HepG2 (cell line): ENCODE measurements around the gene MRPL28. TPM values are rescaled to one million over a fixed set of nuclear protein-coding genes. Genes with fewer than 3 reads are reported as not detected.

ENCODE experiments used
- ADNP ChIP-seq: sonication (generic); formaldehyde crosslinking; IDR thresholded peaks from 2 replicates; pipeline ENCODE4 v1.4.0; 2020; ENCODE audit warnings: missing genetic modification reagents
- GLI4 ChIP-seq: sonication (generic); formaldehyde crosslinking; IDR thresholded peaks from 2 replicates; pipeline ENCODE4 v1.5.1; 2020; ENCODE audit warnings: missing genetic modification reagents, mild to moderate bottlenecking, moderate library complexity, borderline replicate concordance
- ISL2 ChIP-seq: sonication (generic); formaldehyde crosslinking; IDR thresholded peaks from 2 replicates; pipeline ENCODE4 v1.5.0; 2020; ENCODE audit warnings: missing genetic modification reagents
- MBD4 ChIP-seq: IDR thresholded peaks from 2 replicates; pipeline ENCODE4 v1.6.1; 2012; ENCODE audit warnings: low read length, inconsistent platforms, borderline replicate concordance
- MEIS2 ChIP-seq: sonication (generic); formaldehyde crosslinking; IDR thresholded peaks from 2 replicates; pipeline ENCODE4 v1.9.0; 2021; ENCODE audit warnings: mild to moderate bottlenecking, missing genetic modification reagents
- MLLT10 ChIP-seq: sonication (generic); formaldehyde crosslinking; IDR thresholded peaks from 2 replicates; pipeline ENCODE4 v1.4.0; 2020; ENCODE audit warnings: missing genetic modification reagents
- NR2F2 ChIP-seq: IDR thresholded peaks from 2 replicates; pipeline ENCODE4 v1.6.1; 2012; ENCODE audit warnings: low read depth, inconsistent platforms, borderline replicate concordance
- NRL ChIP-seq: sonication (generic); formaldehyde crosslinking; IDR thresholded peaks from 2 replicates; pipeline ENCODE4 v1.5.0; 2020; ENCODE audit warnings: missing genetic modification reagents, mild to moderate bottlenecking, moderate library complexity, borderline replicate concordance
- SIX4 ChIP-seq: sonication (generic); formaldehyde crosslinking; IDR thresholded peaks from 2 replicates; pipeline ENCODE4 v1.4.0; 2020; ENCODE audit warnings: missing genetic modification reagents
- THAP11 ChIP-seq: IDR thresholded peaks from 2 replicates; pipeline ENCODE4 v1.6.1; 2016; ENCODE audit warnings: missing biosample characterization, missing genetic modification reagents
- U2AF1 ChIP-seq: fragments of 200-400 bp; formaldehyde crosslinking; optimal IDR thresholded peaks from 2 replicates; pipeline ENCODE3; 2017; ENCODE audit warnings: mild to moderate bottlenecking, low read depth, low read length
- ZFP90 ChIP-seq: sonication (generic); formaldehyde crosslinking; IDR thresholded peaks from 2 replicates; pipeline ENCODE4 v1.8.0; 2022; ENCODE audit warnings: missing genetic modification reagents, mild to moderate bottlenecking, inconsistent platforms, borderline replicate concordance
- ZNF20 ChIP-seq: sonication (generic); formaldehyde crosslinking; IDR thresholded peaks from 2 replicates; pipeline ENCODE4 v1.4.0; 2020; ENCODE audit warnings: mild to moderate bottlenecking, moderate library complexity, missing genetic modification reagents
- ZNF207 ChIP-seq: fragments of 450-650 bp; IDR thresholded peaks from 2 replicates; pipeline ENCODE4 v1.6.1; 2016; ENCODE audit warnings: antibody characterized with exemption, borderline replicate concordance
- ZNF224 ChIP-seq: sonication (generic); formaldehyde crosslinking; IDR thresholded peaks from 2 replicates; pipeline ENCODE4 v1.5.0; 2020; ENCODE audit warnings: mild to moderate bottlenecking, missing genetic modification reagents
- ZNF232 ChIP-seq: sonication (generic); formaldehyde crosslinking; IDR thresholded peaks from 2 replicates; pipeline ENCODE4 v1.4.0; 2020; ENCODE audit warnings: missing genetic modification reagents, borderline replicate concordance
- ZNF296 ChIP-seq: sonication (generic); formaldehyde crosslinking; conservative IDR thresholded peaks from 2 replicates; pipeline ENCODE4 v1.5.0; 2020; ENCODE audit warnings: mild to moderate bottlenecking, missing genetic modification reagents
- ZNF382 ChIP-seq: sonication (generic); formaldehyde crosslinking; IDR thresholded peaks from 2 replicates; pipeline ENCODE4 v1.5.0; 2020; ENCODE audit warnings: missing genetic modification reagents, mild to moderate bottlenecking, borderline replicate concordance
- ZNF546 ChIP-seq: sonication (generic); formaldehyde crosslinking; conservative IDR thresholded peaks from 2 replicates; pipeline ENCODE4 v1.8.1; 2023; ENCODE audit warnings: mild to moderate bottlenecking, missing genetic modification reagents
- ZNF552 ChIP-seq: sonication (generic); formaldehyde crosslinking; IDR thresholded peaks from 2 replicates; pipeline ENCODE4 v1.9.0; 2022; ENCODE audit warnings: missing genetic modification reagents, mild to moderate bottlenecking, borderline replicate concordance
- ZNF782 ChIP-seq: sonication (generic); formaldehyde crosslinking; IDR thresholded peaks from 2 replicates; pipeline ENCODE4 v1.4.0; 2020; ENCODE audit warnings: missing genetic modification reagents, mild to moderate bottlenecking, borderline replicate concordance
- ZSCAN9 ChIP-seq: IDR thresholded peaks from 2 replicates; pipeline ENCODE4 v1.6.1; 2016; ENCODE audit warnings: borderline replicate concordance
- polyA plus RNA-seq, 8 experiments: library from polyadenylated mRNA; depleted of rRNA in 3 of 8; stranded (reverse) in 7 of 8; unstranded in 1 of 8; fragments of >200 nt; fragmentation: Illumina TruSeq in 4 of 8; extraction: Trizol in 4 of 8; gene quantifications; 2 replicates each; pipeline versions ENCODE4 v1.2.1 to v1.2.3, GENCODE V29; 2011 to 2016; ENCODE audit warnings: low read depth in 4 of 8, missing spikeins in 1 of 8, mixed read lengths in 1 of 8; ENCODE audit not compliant: insufficient read depth in 1 of 8
- total RNA-seq, 5 experiments: library from RNA; depleted of rRNA; stranded (reverse); fragments of >200 nt; fragmentation: Illumina TruSeq; extraction: Trizol; gene quantifications; 2 replicates each; pipeline ENCODE4 v1.2.3, GENCODE V29; 2016; ENCODE audit warnings: low read depth in 1 of 5
- TF ChIP-seq, protein P1 (sequence below): sonication (generic); formaldehyde crosslinking; IDR thresholded peaks from 2 replicates; pipeline ENCODE4 v1.4.0; 2020; ENCODE audit warnings: missing genetic modification reagents
- TF ChIP-seq, protein P2 (sequence below): sonication (generic); IDR thresholded peaks from 2 replicates; pipeline ENCODE4 v1.6.1; 2016; ENCODE audit warnings: low read depth, borderline replicate concordance
- TF ChIP-seq, protein P3 (sequence below): IDR thresholded peaks from 2 replicates; pipeline ENCODE4 v1.6.1; 2016

Gene MRPL28
- total and polyA plus RNA-seq, 2 of the 13 experiments (the other 11 are each of a cell fraction or from before 2014, with no cell fraction given) = 114 to 135 TPM

DNA sequence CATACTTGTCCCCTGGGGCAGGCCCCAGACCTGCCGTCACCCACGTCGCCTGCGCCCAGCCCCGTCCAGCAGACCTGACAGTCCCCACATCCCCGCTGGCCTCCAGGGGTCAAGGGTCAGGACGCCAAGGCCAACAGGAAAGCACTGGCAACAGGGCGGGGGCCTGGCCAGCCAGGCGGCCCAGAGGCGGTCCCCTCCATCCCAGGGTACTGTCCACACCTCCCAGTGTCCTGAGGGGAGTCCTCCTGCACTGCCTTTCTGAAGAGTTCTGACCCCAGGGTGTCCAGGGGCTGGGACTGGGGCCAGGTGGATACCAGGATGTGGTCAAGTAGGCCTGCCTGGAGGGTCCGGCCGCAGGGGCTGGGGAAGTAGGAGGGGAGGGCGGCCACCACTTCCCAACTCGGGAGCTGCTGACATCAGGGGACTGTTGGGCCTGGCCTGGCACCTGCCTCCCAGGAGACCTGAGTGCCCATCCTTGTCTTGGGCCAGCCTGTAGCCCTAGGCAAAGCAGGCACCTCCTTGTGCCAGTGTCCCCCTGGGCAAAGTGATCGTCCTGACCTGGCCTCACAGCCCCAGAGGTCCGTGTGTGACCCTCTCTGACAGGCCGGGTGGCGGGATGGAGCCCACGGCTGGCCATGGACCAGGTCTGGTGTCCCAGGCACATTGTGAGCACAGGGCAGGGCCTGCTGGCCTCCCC is 11.1 kb downstream of the MRPL28 start (continued):
- TF ChIP-seq, protein P1, sequence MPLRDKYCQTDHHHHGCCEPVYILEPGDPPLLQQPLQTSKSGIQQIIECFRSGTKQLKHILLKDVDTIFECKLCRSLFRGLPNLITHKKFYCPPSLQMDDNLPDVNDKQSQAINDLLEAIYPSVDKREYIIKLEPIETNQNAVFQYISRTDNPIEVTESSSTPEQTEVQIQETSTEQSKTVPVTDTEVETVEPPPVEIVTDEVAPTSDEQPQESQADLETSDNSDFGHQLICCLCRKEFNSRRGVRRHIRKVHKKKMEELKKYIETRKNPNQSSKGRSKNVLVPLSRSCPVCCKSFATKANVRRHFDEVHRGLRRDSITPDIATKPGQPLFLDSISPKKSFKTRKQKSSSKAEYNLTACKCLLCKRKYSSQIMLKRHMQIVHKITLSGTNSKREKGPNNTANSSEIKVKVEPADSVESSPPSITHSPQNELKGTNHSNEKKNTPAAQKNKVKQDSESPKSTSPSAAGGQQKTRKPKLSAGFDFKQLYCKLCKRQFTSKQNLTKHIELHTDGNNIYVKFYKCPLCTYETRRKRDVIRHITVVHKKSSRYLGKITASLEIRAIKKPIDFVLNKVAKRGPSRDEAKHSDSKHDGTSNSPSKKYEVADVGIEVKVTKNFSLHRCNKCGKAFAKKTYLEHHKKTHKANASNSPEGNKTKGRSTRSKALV (CRISPR knock-in tag) = no peak
- no peak for TF ChIP-seq ISL2 (CRISPR knock-in tag)
- TF ChIP-seq NR2F2 = peak; percentile 92
- no peak for TF ChIP-seq ZNF207
- no peak for TF ChIP-seq U2AF1
- TF ChIP-seq SIX4 (CRISPR knock-in tag) = no peak
- no peak for TF ChIP-seq ZFP90 (CRISPR knock-in tag)
- TF ChIP-seq ZSCAN9 (CRISPR knock-in tag) = peak; percentile 42; the same call in 1 of the 2 replicates
- TF ChIP-seq NRL (CRISPR knock-in tag) = peak; percentile 83
- no peak for TF ChIP-seq ZNF232 (CRISPR knock-in tag)
- TF ChIP-seq, protein P2, sequence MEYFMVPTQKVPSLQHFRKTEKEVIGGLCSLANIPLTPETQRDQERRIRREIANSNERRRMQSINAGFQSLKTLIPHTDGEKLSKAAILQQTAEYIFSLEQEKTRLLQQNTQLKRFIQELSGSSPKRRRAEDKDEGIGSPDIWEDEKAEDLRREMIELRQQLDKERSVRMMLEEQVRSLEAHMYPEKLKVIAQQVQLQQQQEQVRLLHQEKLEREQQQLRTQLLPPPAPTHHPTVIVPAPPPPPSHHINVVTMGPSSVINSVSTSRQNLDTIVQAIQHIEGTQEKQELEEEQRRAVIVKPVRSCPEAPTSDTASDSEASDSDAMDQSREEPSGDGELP = peak; percentile 71; the same call in 1 of the 2 replicates
- no peak for TF ChIP-seq ZNF552
- TF ChIP-seq ZNF382 (CRISPR knock-in tag) = no peak
- TF ChIP-seq ZNF20 (CRISPR knock-in tag) = no peak
- no peak for TF ChIP-seq ADNP (CRISPR knock-in tag)
- TF ChIP-seq ZNF224 (CRISPR knock-in tag) = no peak
- peak; percentile 20; the same call in 1 of the 2 replicates for TF ChIP-seq ZNF546
- no peak for TF ChIP-seq MLLT10 (CRISPR knock-in tag)
- TF ChIP-seq, protein P3, sequence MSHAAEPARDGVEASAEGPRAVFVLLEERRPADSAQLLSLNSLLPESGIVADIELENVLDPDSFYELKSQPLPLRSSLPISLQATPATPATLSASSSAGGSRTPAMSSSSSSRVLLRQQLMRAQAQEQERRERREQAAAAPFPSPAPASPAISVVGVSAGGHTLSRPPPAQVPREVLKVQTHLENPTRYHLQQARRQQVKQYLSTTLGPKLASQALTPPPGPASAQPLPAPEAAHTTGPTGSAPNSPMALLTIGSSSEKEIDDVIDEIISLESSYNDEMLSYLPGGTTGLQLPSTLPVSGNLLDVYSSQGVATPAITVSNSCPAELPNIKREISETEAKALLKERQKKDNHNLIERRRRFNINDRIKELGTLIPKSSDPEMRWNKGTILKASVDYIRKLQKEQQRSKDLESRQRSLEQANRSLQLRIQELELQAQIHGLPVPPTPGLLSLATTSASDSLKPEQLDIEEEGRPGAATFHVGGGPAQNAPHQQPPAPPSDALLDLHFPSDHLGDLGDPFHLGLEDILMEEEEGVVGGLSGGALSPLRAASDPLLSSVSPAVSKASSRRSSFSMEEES (CRISPR knock-in tag) = peak; percentile 25; the same call in 1 of the 2 replicates
- TF ChIP-seq THAP11 = 0 out of 2 replicates have a peak, but pooled peaks have one; percentile 37
- peak; percentile 83; the same call in 1 of the 2 replicates for TF ChIP-seq MEIS2 (CRISPR knock-in tag)
- TF ChIP-seq GLI4 (CRISPR knock-in tag) = no peak
- TF ChIP-seq ZNF296 = peak; percentile 97
- TF ChIP-seq ZNF782 (CRISPR knock-in tag) = no peak
- TF ChIP-seq MBD4 = no peak
